ENCODE measurements around the gene TMEM89. TPM values are rescaled to one million over a fixed set of nuclear protein-coding genes. Genes with fewer than 3 reads are reported as not detected.

Gene TMEM89
- total and polyA plus RNA-seq, 2 of the 13 experiments (the other 11 are each of a cell fraction or from before 2014, with no cell fraction given): 0.31 to 0.59 TPM

DNA sequence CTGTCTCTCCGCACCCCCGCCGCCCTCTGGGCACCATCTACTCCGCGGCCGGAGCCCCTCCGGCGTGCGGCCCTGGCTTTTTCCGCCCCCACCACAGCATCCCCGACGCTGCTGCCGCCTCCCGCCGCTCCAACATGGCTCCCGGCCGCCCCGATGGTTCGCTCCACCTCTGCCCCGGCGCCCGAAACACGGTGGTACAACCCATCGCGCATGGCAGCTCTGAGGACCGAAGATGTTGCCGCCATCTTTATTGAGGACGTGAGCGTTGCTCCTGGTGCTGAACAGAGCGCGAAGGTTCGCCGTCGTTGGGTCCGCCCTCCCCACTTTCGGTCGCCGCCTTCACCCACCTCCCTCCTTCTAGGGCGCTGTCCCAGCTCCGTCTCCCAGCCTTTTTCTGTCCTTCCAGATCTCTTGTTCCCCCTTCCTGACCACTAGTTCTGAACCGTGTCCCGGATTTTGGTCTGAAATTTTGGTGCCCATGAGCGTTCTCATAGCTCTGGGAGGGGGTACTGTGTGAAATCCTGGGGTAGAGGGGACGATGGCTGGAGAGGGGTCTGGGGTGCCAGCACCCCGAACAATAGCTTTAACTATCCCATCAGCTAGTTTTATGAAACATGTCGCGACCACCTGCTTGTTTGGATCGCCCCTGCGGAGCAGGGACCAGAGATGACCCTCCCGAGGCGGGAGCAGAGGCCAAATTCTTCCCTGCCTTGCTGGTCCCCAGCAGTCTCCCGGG, 41.4 kb upstream of the TMEM89 start, which contains the start of gene CELSR3 (continued):
- TF ChIP-seq, protein P1, sequence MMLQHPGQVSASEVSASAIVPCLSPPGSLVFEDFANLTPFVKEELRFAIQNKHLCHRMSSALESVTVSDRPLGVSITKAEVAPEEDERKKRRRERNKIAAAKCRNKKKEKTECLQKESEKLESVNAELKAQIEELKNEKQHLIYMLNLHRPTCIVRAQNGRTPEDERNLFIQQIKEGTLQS (CRISPR knock-in tag; IDR thresholded peaks at IDR 0.05): no peak
- TF ChIP-seq, protein P2, sequence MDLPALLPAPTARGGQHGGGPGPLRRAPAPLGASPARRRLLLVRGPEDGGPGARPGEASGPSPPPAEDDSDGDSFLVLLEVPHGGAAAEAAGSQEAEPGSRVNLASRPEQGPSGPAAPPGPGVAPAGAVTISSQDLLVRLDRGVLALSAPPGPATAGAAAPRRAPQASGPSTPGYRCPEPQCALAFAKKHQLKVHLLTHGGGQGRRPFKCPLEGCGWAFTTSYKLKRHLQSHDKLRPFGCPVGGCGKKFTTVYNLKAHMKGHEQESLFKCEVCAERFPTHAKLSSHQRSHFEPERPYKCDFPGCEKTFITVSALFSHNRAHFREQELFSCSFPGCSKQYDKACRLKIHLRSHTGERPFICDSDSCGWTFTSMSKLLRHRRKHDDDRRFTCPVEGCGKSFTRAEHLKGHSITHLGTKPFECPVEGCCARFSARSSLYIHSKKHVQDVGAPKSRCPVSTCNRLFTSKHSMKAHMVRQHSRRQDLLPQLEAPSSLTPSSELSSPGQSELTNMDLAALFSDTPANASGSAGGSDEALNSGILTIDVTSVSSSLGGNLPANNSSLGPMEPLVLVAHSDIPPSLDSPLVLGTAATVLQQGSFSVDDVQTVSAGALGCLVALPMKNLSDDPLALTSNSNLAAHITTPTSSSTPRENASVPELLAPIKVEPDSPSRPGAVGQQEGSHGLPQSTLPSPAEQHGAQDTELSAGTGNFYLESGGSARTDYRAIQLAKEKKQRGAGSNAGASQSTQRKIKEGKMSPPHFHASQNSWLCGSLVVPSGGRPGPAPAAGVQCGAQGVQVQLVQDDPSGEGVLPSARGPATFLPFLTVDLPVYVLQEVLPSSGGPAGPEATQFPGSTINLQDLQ (CRISPR knock-in tag; IDR thresholded peaks at IDR 0.05): no peak
- TF ChIP-seq ADNP (CRISPR knock-in tag; IDR thresholded peaks at IDR 0.05): no peak
- TF ChIP-seq, protein P3, sequence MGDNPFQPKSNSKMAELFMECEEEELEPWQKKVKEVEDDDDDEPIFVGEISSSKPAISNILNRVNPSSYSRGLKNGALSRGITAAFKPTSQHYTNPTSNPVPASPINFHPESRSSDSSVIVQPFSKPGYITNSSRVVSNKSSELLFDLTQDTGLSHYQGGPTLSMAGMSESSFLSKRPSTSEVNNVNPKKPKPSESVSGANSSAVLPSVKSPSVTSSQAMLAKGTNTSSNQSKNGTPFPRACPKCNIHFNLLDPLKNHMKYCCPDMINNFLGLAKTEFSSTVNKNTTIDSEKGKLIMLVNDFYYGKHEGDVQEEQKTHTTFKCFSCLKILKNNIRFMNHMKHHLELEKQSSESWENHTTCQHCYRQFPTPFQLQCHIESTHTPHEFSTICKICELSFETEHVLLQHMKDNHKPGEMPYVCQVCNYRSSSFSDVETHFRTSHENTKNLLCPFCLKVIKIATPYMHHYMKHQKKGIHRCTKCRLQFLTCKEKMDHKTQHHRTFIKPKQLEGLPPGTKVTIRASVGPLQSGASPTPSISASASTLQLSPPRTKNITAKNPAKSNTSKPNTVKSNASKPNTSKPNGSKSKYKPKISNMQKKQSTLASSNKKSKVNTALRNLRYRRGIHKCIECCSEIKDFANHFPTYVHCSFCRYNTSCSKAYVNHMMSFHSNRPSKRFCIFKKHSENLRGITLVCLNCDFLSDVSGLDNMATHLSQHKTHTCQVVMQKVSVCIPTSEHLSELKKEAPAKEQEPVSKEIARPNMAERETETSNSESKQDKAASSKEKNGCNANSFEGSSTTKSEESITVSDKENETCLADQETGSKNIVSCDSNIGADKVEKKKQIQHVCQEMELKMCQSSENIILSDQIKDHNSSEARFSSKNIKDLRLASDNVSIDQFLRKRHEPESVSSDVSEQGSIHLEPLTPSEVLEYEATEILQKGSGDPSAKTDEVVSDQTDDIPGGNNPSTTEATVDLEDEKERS (CRISPR knock-in tag; IDR thresholded peaks at IDR 0.05): no peak
- no peak for TF ChIP-seq MLLT10 (CRISPR knock-in tag; IDR thresholded peaks at IDR 0.05)
- TF ChIP-seq, protein P4, sequence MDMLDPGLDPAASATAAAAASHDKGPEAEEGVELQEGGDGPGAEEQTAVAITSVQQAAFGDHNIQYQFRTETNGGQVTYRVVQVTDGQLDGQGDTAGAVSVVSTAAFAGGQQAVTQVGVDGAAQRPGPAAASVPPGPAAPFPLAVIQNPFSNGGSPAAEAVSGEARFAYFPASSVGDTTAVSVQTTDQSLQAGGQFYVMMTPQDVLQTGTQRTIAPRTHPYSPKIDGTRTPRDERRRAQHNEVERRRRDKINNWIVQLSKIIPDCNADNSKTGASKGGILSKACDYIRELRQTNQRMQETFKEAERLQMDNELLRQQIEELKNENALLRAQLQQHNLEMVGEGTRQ (IDR thresholded peaks at IDR 0.05; ENCODE audit: low read depth, low read length): no peak
- TF ChIP-seq, protein P4 (CRISPR knock-in tag; IDR thresholded peaks at IDR 0.05; ENCODE audit: borderline replicate concordance): no peak
- TF ChIP-seq RORA (CRISPR knock-in tag; IDR thresholded peaks at IDR 0.05): no peak
- no peak for TF ChIP-seq ZSCAN25 (CRISPR knock-in tag; IDR thresholded peaks at IDR 0.05)
- TF ChIP-seq ZFP36L1 (CRISPR knock-in tag; IDR thresholded peaks at IDR 0.05): no peak
- TF ChIP-seq TMF1 (CRISPR knock-in tag; IDR thresholded peaks at IDR 0.05; ENCODE audit: low read depth): no peak
- TF ChIP-seq ZNF777 (CRISPR knock-in tag; IDR thresholded peaks at IDR 0.05): no peak; the same call in 1 of the 2 replicates
- no peak for TF ChIP-seq NFRKB (IDR thresholded peaks at IDR 0.05)
- TF ChIP-seq THAP11 (CRISPR knock-in tag; IDR thresholded peaks at IDR 0.05): no peak
- TF ChIP-seq, protein P5, sequence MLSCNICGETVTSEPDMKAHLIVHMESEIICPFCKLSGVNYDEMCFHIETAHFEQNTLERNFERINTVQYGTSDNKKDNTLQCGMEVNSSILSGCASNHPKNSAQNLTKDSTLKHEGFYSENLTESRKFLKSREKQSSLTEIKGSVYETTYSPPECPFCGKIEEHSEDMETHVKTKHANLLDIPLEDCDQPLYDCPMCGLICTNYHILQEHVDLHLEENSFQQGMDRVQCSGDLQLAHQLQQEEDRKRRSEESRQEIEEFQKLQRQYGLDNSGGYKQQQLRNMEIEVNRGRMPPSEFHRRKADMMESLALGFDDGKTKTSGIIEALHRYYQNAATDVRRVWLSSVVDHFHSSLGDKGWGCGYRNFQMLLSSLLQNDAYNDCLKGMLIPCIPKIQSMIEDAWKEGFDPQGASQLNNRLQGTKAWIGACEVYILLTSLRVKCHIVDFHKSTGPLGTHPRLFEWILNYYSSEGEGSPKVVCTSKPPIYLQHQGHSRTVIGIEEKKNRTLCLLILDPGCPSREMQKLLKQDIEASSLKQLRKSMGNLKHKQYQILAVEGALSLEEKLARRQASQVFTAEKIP (CRISPR knock-in tag; IDR thresholded peaks at IDR 0.05; ENCODE audit: borderline replicate concordance): no peak
- TF ChIP-seq SAFB2 (CRISPR knock-in tag; IDR thresholded peaks at IDR 0.05; ENCODE audit: borderline replicate concordance, low read depth): peak; percentile 75; the same call in 1 of the 2 replicates
- TF ChIP-seq U2AF2 (IDR thresholded peaks at IDR 0.05; ENCODE audit: low read depth, low read length): no peak
- no peak for TF ChIP-seq DR1 (CRISPR knock-in tag; IDR thresholded peaks at IDR 0.05)
- peak; percentile 7 for TF ChIP-seq ZNF781 (CRISPR knock-in tag; IDR thresholded peaks at IDR 0.05; ENCODE audit: borderline replicate concordance, not compliant biosample characterization)
